Tibial nerve (tissue), 4 donors: ENCODE results near the gene AADAT.

Source experiments
- CTCF ChIP-seq, 5 experiments: fragments of 200-600 bp in 3 of 5; fragments of 450-650 bp in 2 of 5; sonication (generic) in 3 of 5; IDR thresholded peaks; one replicate each; pipeline ENCODE4 v1.5.1; 2016 to 2019; ENCODE audit warnings: antibody characterized with exemption in 5 of 5, mild to moderate bottlenecking in 3 of 5, moderate library complexity in 2 of 5
- EP300 ChIP-seq, 2 donors: sonication (generic); formaldehyde crosslinking; IDR thresholded peaks; one replicate each; pipeline ENCODE4 v1.6.1; 2017; ENCODE audit warnings: antibody characterized with exemption in 2 of 2, mild to moderate bottlenecking in 1 of 2

GRCh38 chr4:170037481-170037880 lies 52.3 kb downstream of the AADAT start:
- TF ChIP-seq CTCF (IDR thresholded peaks at IDR 0.05): no peak
- no peak for TF ChIP-seq EP300 (IDR thresholded peaks at IDR 0.05)
